HG03378 (cell line): ENCODE data around the gene SMIM17.
A peak's percentile ranks its signal among the peaks of the same experiment; 100 is the strongest.

Experiments
- ATAC-seq: cut with Tn5 transposase; IDR thresholded peaks from one replicate; pipeline ENCODE4 v1.9.1; 2021; ENCODE audit warnings: mild to moderate bottlenecking, moderate library complexity; ENCODE audit not compliant: unreplicated experiment

Gene SMIM17

DNA sequence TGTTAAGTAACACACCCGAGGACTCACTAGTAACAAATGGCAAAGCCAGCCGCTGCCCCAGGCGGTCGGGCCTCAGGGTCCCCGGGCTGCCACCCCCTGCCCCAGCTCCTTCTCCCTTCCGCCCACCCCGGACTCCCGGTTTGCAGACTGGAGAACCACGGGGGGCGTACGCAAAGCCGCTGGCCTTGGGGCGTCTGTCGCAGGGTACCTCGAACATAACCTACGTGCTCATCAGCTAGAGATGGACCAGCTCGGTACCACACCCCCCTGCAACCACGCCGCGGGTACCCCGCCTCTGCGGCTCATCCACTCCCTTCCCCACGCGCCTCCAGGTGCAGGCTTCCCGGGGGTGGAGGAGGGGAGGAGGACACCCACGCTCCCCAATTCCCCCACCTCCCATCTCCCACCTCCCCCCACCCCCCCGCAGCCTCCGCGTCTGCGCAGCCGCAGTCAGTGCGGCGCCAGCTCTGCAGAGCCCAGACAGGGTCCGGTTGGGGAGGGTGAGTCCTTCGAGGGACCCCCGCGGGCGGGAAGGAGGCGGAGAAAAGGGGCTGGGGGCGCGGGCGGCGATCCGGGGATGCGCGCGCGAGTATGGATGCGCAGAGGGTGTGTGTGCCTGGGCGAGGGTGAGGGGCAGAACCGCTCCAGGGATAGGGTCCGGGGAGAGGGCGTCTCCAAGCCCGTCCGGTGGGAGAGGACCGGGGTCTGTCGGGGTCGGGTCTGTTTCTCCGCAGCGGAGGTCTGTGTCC is at the start of gene SMIM17:
Gene SMIM17 (plus strand): TSS at position 449 of the 749 bp plus-strand sequence. CDS start 2,509 bp downstream, outside the sequence.
- ATAC-seq: no peak

DNA sequence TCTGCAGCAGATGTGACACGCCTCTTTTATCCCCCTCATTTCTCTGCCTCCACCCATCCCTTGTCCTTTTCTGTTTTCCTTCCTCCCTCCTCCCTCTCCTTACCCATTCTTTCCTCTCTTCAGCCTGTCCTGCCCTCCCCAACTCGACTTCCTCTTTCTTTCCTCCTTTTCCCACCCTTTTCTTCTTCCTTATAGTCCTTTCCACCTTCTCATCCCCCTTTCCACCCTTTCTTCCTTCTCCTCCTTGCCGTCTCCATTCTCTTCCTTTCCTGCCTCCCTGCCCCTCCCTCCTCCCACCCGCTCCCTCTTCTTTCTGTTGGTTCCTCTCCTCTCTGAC is 48.5 kb upstream of the SMIM17 start:
- no peak for ATAC-seq

DNA sequence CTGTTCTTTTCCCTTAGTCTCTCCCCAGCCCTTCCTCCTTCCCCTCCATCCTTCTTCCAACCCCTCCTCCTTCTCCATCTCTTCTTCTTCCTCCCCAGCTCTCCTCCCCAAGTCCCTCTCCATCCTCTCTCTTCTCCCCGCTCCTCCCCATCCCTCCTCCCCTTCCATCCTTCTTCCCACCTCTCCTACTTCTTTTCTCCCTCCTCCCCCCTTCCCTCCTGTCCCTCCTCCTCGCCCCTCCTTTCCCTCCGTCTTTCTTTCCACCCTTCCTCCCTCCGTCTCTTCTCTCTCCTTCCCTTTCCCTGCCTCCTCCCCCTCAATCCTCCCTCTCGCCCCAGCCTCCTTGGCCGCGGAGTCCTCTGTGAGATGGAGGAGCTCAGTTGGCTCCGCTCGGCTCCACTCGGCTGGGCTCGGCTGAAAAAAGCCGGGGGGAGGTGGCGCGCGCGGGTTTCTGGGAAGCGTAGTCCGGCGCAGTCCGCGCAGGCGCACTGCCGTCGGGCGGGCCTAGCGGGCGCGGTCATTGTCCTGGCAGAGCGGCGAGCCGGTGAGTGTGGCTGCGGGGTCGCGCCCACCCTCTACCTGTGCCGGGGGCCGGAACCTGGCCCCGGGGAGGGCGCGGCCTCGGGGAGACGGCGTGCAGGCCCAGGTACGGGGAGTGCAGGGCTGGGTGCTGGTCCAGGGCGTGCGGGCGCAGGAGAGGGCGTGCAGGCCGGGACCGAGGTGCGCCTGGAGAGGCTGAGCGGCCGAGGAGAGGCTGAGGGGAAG is 48.0 kb upstream of the SMIM17 start, which contains the start of gene ZNF71:
Gene ZNF71 (plus strand): TSS at position 520 of the 765 bp plus-strand sequence. CDS start 6,257 bp downstream, outside the sequence.
- ATAC-seq: peak; percentile 75

DNA sequence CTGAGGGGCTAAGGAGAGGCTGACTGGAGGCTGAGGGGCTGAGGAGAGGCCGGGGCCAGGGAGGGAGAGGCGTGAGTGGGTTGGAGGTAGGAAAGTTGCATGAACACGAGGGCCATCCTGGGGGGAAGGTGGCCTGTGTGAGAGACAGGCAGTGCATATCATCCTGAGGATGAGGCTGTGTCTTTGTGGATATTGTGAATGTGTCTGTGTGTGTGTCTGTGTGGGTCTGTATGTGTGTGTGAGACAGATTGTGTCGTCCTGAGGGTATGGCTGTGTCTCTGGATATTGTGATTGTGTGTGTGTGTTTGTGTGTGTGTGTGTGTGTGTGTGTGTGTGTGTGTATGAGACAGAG is 47.4 kb upstream of the SMIM17 start:
- ATAC-seq: peak; percentile 19

DNA sequence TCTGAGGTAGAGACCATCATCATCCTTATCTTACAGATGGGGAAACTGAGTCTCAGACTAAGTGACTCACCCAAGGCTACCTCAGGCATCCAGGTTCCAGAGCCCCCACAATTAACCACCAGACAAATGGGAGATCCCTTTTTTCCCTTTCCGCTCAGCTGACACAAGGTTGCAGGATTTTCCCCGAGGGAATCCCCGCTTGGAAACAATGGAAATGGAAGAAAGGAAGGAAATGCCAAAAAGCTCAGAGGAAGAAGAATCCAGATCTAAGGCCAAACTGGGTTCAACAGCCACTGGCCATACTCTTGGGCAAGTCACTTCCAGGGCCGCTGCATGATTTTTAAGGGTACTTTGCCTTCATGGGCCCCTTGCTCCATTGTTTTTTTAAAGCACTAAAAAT is 46.3 kb upstream of the SMIM17 start:
- no peak for ATAC-seq

DNA sequence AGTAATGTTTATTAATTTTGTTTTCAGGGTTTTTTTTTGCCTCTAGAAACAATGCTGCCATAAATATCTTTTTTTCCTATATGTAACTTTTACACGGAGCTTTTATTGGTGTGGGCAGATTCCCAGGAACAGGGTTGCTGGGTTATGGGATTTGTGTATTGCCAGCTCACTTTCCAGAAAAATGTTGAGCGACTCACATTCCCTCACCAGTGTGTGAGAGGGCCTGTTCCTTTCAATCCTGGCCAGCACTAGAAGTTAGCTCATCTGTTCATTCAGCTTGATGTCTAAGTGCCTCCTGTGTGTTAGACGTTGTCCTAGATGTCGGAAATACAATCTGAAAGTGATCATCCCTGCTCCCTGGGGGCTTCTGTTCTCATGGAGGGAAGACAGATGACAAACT is 45.3 kb upstream of the SMIM17 start:
- no peak for ATAC-seq

DNA sequence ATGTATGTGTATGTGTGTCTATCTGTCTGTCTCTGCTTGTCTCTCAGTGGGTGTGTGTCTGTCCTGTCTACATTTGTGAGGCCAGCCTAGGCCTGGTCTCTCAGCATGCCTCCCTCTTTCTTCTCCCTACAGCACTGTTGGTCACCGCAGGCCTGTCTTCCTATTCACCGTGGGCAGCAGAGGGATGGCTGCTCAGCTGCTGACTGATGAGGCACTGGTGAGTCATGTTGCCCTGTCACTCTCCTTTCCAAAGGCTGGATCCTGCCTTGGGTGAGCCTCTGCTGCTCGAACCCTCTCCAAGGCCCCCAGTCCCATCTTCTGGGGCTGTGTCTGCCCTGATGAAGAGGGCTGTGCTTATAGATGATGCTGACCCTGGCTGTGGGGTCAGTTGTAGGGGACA is 41.6 kb upstream of the SMIM17 start:
- ATAC-seq: no peak

DNA sequence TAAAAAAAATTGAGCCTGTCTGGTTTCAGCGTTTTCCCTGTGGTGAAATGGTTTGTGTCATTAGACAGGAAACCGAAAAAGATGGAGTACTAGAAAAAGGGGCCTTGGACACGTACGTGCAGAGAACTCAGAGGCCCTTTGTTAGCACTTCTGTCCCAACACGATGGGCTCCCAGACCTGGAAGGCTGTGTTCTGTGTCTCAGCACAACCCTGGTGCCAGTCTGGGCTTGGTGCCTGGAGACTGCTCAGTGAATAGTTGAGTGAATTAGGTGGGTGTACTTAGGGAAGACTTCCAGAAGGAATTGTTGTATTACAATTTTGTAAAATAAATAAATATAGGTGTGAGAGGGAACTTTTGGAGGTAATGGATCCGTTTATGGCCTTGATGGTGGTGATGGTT is 39.1 kb upstream of the SMIM17 start:
- no peak for ATAC-seq

DNA sequence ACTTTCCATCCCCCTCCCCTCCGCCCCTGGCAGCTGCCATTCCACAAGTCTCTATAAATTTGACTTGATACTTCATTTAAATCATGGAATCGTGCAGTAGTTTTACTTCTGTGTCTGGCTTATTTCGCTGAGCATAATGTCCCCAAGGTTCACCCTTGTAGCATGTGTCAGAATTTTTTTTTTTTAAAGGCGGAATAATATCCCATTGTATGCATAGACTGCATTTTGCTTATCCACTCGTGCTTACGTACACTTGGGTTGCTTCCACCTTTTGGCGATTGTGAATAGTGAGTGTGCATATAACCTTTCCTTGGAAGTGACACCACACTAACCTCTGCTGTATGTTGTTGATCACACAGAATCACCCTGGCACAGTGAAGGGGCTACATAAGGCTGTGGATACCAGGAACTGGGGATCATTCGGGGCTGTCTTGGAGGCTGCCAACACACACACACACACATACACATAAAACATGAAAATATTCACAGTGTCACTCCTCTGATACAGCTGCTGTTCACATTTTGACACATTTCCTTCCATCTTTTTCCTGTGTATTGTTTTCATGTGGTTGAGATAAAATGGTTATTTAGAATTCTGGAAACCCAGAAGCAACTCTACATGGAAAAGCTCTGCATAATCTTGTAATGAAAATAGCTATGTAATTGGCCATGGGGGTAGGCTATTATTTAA is 34.5 kb upstream of the SMIM17 start:
- ATAC-seq: no peak

DNA sequence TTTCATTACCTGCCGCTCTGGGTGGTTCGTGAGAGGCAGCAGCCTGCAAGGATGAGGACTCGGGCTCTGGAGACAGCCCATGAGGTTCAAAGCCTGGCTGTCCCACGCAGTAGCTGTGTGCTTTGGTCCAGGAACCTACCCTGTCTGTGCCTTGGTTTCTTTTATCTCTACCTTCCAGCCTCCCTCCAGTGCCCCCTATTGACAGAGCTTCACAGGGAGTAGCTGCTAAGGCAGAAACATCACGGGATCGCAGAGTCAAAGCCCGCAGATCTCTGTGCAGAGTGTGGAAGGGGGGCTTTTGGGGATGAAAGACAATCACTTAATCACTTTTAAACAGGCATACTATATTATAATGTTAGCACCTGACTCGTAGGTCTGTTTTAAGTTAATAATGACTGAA is 31.7 kb upstream of the SMIM17 start:
- no peak for ATAC-seq

DNA sequence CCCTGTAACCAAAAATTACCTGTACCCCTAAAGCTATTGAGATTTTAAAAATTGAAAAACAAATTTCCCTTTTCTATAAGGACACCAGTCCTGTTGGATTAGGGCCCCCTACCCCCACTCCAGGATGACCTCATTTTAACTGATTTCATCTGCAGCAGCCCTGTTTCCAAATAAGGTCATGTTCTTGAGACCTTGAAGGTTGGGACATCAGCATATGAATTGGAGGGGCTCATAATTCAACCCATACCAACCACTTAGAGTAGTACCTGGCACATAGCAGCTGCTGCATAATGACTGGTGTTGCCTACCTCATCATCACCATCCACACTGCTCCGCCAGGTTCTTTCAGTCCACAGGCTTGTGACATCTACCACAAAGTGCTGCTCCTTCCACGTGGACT is 30.2 kb upstream of the SMIM17 start:
- ATAC-seq: no peak

DNA sequence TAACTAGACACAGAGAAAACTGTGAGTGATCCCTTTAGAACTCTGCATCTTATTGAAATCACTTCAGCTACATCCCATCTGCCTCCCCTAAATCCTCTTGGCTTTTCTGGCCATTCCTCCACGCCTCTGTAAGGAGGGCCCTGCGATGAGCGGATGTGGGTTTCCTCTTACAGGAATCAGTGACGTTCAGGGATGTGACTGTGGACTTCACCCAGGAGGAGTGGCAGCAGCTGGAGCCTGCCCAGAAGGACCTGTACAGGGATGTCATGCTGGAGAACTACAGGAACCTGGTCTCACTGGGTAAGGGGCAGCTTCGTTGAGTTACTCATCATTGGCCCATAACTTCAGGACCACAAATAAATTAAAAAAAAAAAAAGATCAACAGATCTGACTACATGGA is 29.3 kb upstream of the SMIM17 start:
- ATAC-seq: no peak

DNA sequence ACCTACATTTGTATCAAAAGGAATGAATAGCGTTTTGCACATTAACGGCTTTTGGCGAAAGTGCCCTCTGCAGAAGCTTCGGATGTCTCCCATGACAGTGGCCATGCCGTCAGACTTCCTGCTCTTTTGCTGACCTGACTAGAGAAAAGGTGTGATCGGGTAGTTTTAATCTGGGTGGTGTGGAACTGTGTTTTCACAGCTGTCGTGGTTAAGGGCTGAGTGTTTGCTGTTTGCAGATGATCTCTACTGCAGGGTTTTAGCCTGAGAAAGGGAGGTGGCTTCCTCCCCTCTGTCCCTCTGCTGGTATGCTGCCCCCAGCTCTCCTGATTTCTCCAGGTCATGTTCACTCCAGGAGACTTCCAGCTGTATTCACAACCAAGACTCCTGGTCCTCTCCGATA is 25.4 kb upstream of the SMIM17 start:
- ATAC-seq: no peak

DNA sequence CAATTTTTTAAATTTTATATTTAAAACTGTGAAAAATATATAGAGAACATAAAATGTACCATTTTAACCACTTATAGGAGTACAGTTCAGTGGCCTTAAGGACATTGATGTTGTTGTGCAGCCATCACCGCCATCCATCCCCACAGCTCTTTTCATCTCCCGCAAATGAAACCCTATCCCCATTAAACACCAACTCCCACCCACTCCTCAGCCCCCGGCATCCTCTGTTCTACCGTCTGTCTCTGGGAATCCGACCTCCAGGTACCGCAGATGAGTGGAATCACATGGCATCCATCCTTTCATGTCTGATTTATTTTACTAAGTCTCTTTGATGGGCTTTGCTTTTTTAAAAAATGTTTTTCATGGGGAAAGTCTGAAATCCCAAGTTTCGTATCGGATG is 23.8 kb upstream of the SMIM17 start:
- no peak for ATAC-seq

DNA sequence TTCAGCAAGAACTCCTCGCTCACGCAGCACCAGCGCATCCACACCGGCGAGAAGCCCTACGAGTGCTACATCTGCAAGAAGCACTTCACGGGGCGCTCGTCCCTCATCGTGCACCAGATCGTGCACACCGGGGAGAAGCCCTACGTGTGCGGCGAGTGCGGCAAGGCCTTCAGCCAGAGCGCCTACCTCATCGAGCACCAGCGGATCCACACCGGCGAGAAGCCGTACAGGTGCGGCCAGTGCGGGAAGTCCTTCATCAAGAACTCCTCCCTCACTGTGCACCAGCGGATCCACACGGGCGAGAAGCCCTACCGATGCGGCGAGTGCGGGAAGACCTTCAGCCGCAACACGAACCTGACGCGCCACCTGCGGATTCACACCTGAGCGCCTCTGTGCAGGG is 20.6 kb upstream of the SMIM17 start:
- no peak for ATAC-seq

DNA sequence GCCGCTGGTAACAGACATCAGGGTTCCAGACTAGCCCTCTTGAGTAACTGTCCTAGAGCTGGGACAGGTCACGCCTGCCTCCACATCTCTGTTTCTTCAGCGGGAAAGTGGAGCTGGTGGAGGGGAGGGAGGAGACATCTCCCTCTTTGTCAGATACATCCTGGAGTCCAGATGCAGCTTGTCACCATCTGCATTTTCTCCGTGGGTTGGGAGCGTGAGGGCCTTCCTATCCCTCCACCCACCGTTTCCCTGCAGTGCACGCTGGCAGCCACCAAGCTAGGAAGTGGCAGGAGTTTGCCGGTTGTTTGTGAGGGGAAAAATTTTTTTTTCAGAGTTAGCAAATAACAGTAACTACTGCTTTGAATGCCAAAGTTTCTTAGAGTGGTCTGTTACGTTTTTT is 20.0 kb upstream of the SMIM17 start:
- no peak for ATAC-seq

DNA sequence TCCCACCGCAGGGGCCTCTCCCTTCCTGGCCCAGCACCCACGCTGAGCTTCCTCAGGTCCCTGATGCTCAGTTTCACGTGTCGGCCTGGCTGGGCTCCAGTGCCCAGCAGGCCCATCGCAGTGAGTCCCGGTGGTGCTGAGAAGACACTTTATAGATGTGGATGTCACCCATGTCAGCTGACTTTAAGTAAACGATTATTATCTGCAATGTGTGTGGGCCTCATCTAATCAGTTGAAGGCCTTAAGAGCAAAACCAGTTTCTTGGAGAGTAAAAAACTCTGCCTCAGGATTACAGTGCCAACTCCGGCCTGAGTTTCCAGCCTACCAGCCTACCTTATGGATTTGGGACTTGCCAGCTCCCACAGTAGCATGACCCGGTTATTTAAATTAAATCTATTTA is 17.3 kb upstream of the SMIM17 start:
- ATAC-seq: no peak

DNA sequence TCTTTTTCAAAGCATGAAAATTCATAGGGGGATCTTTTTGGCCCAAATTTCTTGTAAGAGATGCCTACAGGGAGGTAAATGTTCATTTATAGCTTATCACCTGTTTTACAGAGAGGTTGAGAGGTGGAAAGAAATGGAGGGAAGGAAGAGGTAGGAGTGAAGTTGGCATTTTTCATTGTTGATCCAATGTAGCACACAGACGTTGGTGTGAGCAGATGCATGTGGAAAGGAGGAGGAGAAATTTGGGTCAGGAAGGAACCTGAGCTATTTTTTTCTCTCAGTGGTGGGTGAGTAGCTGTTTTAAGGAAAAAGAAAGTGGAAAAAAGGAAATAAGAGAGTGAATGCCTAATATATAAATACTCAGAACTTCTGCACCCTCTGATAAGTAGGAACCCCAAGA is 9.9 kb upstream of the SMIM17 start:
- no peak for ATAC-seq

DNA sequence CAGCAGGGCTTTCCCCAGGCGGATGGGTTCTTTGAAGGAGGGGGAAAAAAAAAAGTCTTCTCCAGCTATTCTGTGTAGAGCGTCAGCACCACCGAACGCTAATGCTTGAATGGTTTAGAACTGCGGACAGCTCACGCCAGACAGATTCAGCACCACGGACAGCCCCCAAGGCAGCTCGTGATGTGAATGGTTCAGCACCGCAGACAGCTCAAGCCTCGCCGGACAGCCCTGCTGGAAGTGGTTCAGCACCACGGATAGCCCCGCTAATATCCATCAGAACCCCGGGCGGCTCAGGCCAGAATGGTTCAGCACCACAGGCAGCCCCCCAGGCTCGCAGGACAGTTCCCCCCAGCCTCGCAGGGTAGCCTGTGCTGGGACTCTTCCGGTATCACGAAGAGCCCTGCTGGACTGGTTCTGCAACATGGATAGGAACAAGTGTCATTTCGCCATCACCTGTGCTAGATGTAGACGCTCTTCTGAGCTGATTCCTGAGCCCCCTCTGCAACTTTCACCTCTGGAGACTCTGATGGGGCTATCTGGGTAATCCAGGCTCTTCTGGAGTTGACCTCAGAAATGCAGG is 4.9 kb upstream of the SMIM17 start:
- no peak for ATAC-seq

DNA sequence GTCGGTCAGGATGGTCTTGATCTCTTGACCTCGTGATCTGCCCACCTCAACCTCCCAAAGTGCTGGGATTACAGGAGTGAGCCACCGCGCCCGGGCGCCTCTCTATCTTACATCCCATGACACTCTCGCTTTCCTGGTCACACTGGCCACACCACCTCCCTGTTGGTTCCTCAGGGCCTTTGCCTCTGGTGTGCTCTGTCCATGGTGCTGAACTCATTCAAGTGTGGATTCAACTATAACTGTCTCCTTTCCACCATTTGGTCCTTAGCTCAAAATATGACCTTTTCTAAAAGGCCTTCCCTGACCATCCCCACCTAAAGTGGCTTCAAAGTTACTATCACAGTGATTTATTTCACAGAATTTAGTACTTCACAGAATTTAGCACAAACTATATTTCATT is 3.7 kb upstream of the SMIM17 start:
- ATAC-seq: no peak

DNA sequence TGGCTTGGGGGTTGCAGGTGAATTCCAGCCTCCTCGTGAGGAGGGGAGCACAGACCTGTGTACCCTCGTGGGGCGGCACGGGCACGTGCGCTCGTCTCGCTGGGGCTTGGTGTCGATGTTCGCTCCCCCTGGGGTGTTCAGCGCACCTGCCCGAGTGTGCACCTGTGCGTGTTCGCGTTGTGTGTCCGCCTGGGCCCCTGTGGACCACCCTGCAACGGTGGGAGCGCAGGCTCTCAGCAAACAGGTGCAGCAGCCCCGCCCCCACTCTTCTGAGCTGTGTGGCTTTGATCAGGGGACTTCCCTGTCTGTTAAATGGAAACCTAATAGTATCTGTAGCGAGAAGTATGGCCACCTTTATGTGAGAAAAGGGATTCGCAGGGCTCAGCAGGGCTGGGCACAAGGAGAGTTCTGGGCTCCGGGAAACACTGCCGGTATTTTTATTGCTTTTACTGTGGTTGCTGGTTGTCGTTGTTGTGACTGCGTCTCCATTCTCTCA is 549 bp downstream of the SMIM17 start:
- no peak for ATAC-seq
